PC-3 (cell line): ENCODE results near the gene POLL. TPM values are rescaled to one million over a fixed set of nuclear protein-coding genes. Genes with fewer than 3 reads are reported as not detected.

ENCODE experiments used
- ATAC-seq: fragments of 200-7000 bp; cut with Tn5 transposase; 2 replicates; pipeline ENCODE4 v1.9.1; 2020; ENCODE audit warnings: mild to moderate bottlenecking, moderate library complexity
- BruUV-seq: library from RNA; stranded (reverse); fragments of 400-500 nt; replicated peaks from 2 replicates; lab custom pipeline; 2021; lab: Mats Ljungman, UMichigan
- CTCF ChIA-PET: fragments of 300-600 bp; sonication (Branson Sonifier 250); formaldehyde crosslinking; loops from one replicate; lab custom pipeline; 2022; ENCODE audit warnings: antibody characterized with exemption; lab: Charles Lee
- POLR2A ChIA-PET: fragments of 300-600 bp; sonication (Branson Sonifier 250); formaldehyde crosslinking; loops from one replicate; lab custom pipeline; 2022; ENCODE audit warnings: antibody characterized with exemption; ENCODE audit not compliant: unreplicated experiment; lab: Charles Lee
- DNase-seq: peaks from one replicate; pipeline ENCODE4 v3.0.0-alpha.2; 2015
- H2AFZ ChIP-seq: fragments of 300-600 bp; sonication (generic); 2 replicates; pipeline ENCODE4 v1.6.0; 2016; ENCODE audit warnings: antibody characterized with exemption, low read length
- H3F3A ChIP-seq: fragments of 300-600 bp; sonication (generic); one replicate; pipeline ENCODE4 v1.6.0; 2017; ENCODE audit warnings: antibody characterized with exemption, low read length, control low read depth, mild to moderate bottlenecking; ENCODE audit not compliant: unreplicated experiment
- H3K27ac ChIP-seq: fragments of 300-600 bp; sonication (generic); 2 replicates; pipeline ENCODE4 v1.5.1; 2016; ENCODE audit warnings: mild to moderate bottlenecking, low read length
- H3K27me3 ChIP-seq: fragments of 300-600 bp; sonication (generic); 2 replicates; pipeline ENCODE4 v1.6.1; 2016; ENCODE audit warnings: low read length, mixed read lengths
- H3K36me3 ChIP-seq: fragments of 300-600 bp; sonication (generic); 2 replicates; pipeline ENCODE4 v1.6.1; 2016; ENCODE audit warnings: low read depth, mixed run types, low read length, mixed read lengths
- H3K4me1 ChIP-seq: fragments of 300-600 bp; sonication (generic); 2 replicates; pipeline ENCODE4 v1.5.1; 2016; ENCODE audit warnings: low read length; ENCODE audit not compliant: insufficient read depth
- H3K4me2 ChIP-seq: fragments of 300-600 bp; sonication (generic); 2 replicates; pipeline ENCODE4 v1.6.0; 2016; ENCODE audit warnings: low read length
- H3K4me3 ChIP-seq: fragments of 300-600 bp; sonication (generic); 2 replicates; pipeline ENCODE4 v1.5.1; 2016; ENCODE audit warnings: mild to moderate bottlenecking, low read length, mixed read lengths
- H3K79me2 ChIP-seq: fragments of 300-600 bp; sonication (generic); 2 replicates; pipeline ENCODE4 v1.6.1; 2017; ENCODE audit warnings: low read length, mixed read lengths
- H3K9ac ChIP-seq: fragments of 300-600 bp; sonication (generic); 2 replicates; pipeline ENCODE4 v1.6.0; 2016; ENCODE audit warnings: mild to moderate bottlenecking, low read length
- H3K9me2 ChIP-seq: fragments of 300-600 bp; sonication (generic); replicated peaks from 2 replicates; pipeline ENCODE4 v1.6.1; 2016; ENCODE audit warnings: mixed run types, low read length, mixed read lengths
- H3K9me3 ChIP-seq: fragments of 300-600 bp; sonication (generic); 2 replicates; pipeline ENCODE4 v1.6.1; 2016; ENCODE audit warnings: low read length, mixed read lengths
- H4K20me1 ChIP-seq: fragments of 300-600 bp; sonication (generic); 2 replicates; pipeline ENCODE4 v1.6.1; 2016; ENCODE audit warnings: low read length, mixed read lengths
- EZH2 ChIP-seq: fragments of 300-600 bp; sonication (generic); IDR thresholded peaks from one replicate; pipeline ENCODE4 v1.6.1; 2017; ENCODE audit warnings: antibody characterized with exemption, mild to moderate bottlenecking, low read length; ENCODE audit not compliant: unreplicated experiment
- EZH2phosphoT487 ChIP-seq: fragments of 300-600 bp; sonication (generic); IDR thresholded peaks from 2 replicates; pipeline ENCODE4 v1.6.1; 2018; ENCODE audit warnings: mild to moderate bottlenecking, antibody characterized with exemption, low read length, borderline replicate concordance
- intact Hi-C: fragments of 100-400 bp; cut with micrococcal nuclease; formaldehyde crosslinking; loops from 2 replicates; pipeline ENCODE4 v1.9.0; 2023
- total RNA-seq: library from RNA; depleted of rRNA; stranded (reverse); fragments of >200 nt; gene quantifications from 2 replicates; pipeline ENCODE4 v1.2.3, GENCODE V29; 2014
- TF ChIP-seq, protein P1 (sequence below): fragments of 300-600 bp; sonication (generic); conservative IDR thresholded peaks from 2 replicates; pipeline ENCODE4 v1.5.1; 2017; ENCODE audit warnings: antibody characterized with exemption, low read depth, mild to moderate bottlenecking, low read length

POLL gene
- total RNA-seq, 1 experiment from 2014 or later = 10.9 TPM

DNA sequence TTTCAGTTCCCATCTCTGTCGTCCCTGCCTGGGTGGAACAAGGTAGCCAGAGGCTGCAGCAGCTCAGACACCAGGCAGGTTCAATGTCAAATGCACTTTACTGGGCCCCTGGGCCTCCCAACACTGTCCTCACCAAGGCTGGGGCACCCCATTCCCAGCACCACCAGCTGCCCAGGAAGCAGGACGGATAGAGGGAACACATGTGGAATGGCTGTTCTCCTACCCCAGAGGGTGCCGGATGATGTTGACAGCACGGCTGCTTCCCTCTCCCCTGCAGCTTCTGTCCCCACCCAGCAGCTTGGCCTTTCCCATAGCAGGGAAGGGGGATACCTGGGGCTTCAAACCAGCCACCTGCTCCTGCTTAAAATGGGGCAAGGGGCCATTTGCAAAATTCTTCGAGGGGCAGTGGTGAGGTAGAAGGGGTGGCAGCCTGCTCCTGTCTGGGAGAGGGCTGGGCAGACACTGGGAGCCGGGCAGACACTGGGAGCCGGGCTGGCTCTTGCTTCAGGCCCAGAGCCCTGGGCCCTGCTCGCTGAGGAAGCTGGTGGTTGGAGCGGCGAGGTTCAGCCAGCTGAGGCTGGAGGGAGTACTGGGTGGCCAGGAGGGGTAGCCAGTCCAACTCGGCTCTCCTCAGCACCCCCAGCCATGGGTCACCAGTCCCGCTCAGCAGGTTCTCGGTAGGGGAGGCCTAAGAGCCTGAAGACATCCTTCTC lies 9.1 kb downstream of the POLL start:
- no peak overlapping the region for H3K27ac ChIP-seq
- no peaks in the 10 kb centered on the region for H3K9me3 ChIP-seq
- H3K9ac ChIP-seq = no peak overlapping the region
- H3K79me2 ChIP-seq = no peaks in the 10 kb centered on the region
- ChIA-PET POLR2A (no interaction called here), CTCF (interaction anchor here (0.5 kb wide), 1 partner anchor 202 kb away, joined by 3 read pairs; no protein-coding TSS in a partner anchor)
- H3K36me3 ChIP-seq = no peaks in the 10 kb centered on the region
- H3K9me2 ChIP-seq = no peaks in the 10 kb centered on the region
- ATAC-seq (no peak), DNase-seq (no peak)
- no peaks in the 10 kb centered on the region for H3K27me3 ChIP-seq
- intact Hi-C loops = no loop called here
- H3K4me3 ChIP-seq = no peak overlapping the region
- H3F3A ChIP-seq = no peaks in the 10 kb centered on the region
- no peaks in the 10 kb centered on the region for H3K4me1 ChIP-seq
- no peak overlapping the region for H3K4me2 ChIP-seq
- no TSS peak for BruUV-seq
- H4K20me1 ChIP-seq = no peaks in the 10 kb centered on the region
- no peak overlapping the region for H2AFZ ChIP-seq
- TF ChIP-seq, protein P1, sequence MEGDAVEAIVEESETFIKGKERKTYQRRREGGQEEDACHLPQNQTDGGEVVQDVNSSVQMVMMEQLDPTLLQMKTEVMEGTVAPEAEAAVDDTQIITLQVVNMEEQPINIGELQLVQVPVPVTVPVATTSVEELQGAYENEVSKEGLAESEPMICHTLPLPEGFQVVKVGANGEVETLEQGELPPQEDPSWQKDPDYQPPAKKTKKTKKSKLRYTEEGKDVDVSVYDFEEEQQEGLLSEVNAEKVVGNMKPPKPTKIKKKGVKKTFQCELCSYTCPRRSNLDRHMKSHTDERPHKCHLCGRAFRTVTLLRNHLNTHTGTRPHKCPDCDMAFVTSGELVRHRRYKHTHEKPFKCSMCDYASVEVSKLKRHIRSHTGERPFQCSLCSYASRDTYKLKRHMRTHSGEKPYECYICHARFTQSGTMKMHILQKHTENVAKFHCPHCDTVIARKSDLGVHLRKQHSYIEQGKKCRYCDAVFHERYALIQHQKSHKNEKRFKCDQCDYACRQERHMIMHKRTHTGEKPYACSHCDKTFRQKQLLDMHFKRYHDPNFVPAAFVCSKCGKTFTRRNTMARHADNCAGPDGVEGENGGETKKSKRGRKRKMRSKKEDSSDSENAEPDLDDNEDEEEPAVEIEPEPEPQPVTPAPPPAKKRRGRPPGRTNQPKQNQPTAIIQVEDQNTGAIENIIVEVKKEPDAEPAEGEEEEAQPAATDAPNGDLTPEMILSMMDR = no peak
- no peak for TF ChIP-seq EZH2
- no peak for TF ChIP-seq EZH2phosphoT487

DNA sequence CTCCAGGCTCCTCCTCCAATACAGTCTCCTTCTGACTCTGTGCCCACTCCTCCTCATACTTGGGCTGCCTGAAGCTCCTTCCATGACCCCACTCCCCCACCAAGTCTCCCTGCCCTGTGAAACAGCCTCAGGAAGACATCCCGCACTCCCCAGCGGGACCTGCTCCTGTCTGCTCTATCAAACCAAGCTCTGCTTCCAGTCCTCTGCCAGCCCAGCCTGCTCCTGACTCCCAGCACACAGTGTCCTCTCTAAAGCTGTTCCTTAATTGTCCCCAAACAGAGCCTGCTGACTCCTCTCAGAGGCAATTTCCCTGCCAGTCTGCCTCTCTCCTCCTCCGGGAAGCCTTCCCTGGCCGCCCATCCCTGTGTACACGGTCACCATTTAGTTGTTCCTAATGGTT lies 9.9 kb downstream of the POLL start:
- DNase-seq = no peak
- POLR2A ChIA-PET = no interaction called here
- intact Hi-C loops = no loop called here
- CTCF ChIA-PET = no interaction called here
- Histone ChIP-seq H3K4me2 (no peak overlapping the region), H3K9me2 (no peaks in the 10 kb centered on the region), H3K4me3 (no peak overlapping the region), H3K36me3 (no peaks in the 10 kb centered on the region), H3F3A (no peaks in the 10 kb centered on the region), H3K9me3 (no peaks in the 10 kb centered on the region), H3K9ac (no peak overlapping the region), H3K27ac (no peak overlapping the region), H2AFZ (no peak overlapping the region), H3K27me3 (no peaks in the 10 kb centered on the region), H3K79me2 (no peaks in the 10 kb centered on the region), H3K4me1 (no peaks in the 10 kb centered on the region), H4K20me1 (no peaks in the 10 kb centered on the region)
- ATAC-seq = no peak
- no TSS peak for BruUV-seq
- TF ChIP-seq EZH2 (no peak), EZH2phosphoT487 (no peak)
- TF ChIP-seq, protein P1 = no peak

DNA sequence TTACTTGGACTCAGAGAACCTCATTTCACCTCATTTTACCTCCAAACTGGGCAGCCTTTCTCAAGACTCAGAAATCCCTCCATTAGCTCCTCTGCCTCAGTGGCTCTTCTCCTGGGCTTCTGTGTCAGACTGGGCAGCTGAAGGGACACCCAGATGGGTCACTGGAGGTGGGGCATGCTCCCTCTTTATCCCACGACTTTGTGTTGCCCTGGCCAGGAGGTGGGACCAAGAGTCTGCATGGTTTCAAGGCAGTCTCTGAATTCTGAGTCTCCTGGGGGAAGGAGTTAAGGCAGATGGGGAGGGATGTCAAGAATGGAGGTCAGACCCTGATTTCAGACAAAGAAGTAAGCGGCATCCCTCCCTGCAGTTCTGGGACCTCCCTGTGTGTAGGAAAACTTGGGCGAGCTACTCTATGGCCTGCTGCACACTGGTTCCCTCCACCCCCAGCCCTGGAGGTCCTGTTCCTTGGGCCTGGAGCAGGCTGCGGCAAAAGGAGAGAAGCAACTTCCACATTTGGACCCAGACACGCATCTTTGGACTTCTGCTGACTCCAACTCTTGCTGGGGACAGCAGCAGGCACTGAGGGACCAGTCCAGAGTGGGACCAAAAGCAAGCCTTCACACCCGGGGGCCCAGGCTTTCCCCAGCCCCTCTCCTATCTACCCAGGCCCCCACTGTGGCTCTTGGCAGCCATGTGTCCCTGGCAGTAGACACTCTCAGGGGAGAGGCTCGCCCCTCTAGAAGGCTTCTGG lies 10.8 kb downstream of the POLL start:
- CTCF ChIA-PET = no interaction called here
- intact Hi-C loops = no loop called here
- Histone ChIP-seq H3F3A (no peaks in the 10 kb centered on the region), H3K4me1 (no peaks in the 10 kb centered on the region), H3K9me2 (no peaks in the 10 kb centered on the region), H3K9ac (no peak overlapping the region), H2AFZ (no peak overlapping the region), H3K36me3 (no peaks in the 10 kb centered on the region), H3K27ac (no peak overlapping the region), H3K27me3 (no peaks in the 10 kb centered on the region), H4K20me1 (no peaks in the 10 kb centered on the region), H3K79me2 (no peaks in the 10 kb centered on the region), H3K4me3 (no peak overlapping the region), H3K9me3 (no peaks in the 10 kb centered on the region), H3K4me2 (no peak overlapping the region)
- no TSS peak for BruUV-seq
- no peak for ATAC-seq
- TF ChIP-seq EZH2phosphoT487 (no peak), EZH2 (no peak)
- TF ChIP-seq, protein P1 = no peak
- POLR2A ChIA-PET = no interaction called here
- DNase-seq = no peak
